Panc1 (cell line): ENCODE measurements around the gene CAMKMT. TPM values are rescaled to one million over a fixed set of nuclear protein-coding genes. Genes with fewer than 3 reads are reported as not detected.
"Not testable (repeated sequence)": the region's sequence is repeated elsewhere in the genome, so short reads cannot be mapped to it uniquely, and the experiment has no call there.

Source experiments
- ATAC-seq: fragments of 200-7000 bp; cut with Tn5 transposase; 2 replicates; pipeline ENCODE4 v1.9.1; 2020; ENCODE audit warnings: mild to moderate bottlenecking, moderate library complexity
- BruUV-seq: library from RNA; stranded (reverse); fragments of 400-500 nt; replicated peaks from 2 replicates; lab custom pipeline; 2021; lab: Mats Ljungman, UMichigan
- CTCF ChIA-PET: fragments of 300-600 bp; sonication (Branson Sonifier 250); formaldehyde crosslinking; loops from one replicate; lab custom pipeline; 2022; ENCODE audit warnings: antibody characterized with exemption; lab: Charles Lee
- POLR2A ChIA-PET: fragments of 300-600 bp; sonication (Branson Sonifier 250); formaldehyde crosslinking; loops from one replicate; lab custom pipeline; 2022; ENCODE audit warnings: antibody characterized with exemption; lab: Charles Lee
- DNase-seq: peaks from one replicate; pipeline ENCODE4 v3.0.0-alpha.2; 2010; ENCODE audit warnings: low read depth, low spot score
- H3K27ac ChIP-seq: 2 replicates; pipeline ENCODE4 v1.5.1; 2011; ENCODE audit warnings: mild to moderate bottlenecking, low read length, inconsistent platforms
- H3K27me3 ChIP-seq: fragments of 200-500 bp; sonication (Bioruptor generic); 2 replicates; pipeline ENCODE4 v1.6.0; 2014; ENCODE audit warnings: low read length, inconsistent platforms; ENCODE audit not compliant: control insufficient read depth, insufficient read depth
- H3K36me3 ChIP-seq: fragments of 200-500 bp; sonication (Bioruptor generic); 2 replicates; pipeline ENCODE4 v1.5.1; 2014; ENCODE audit warnings: inconsistent platforms, mild to moderate bottlenecking, low read length, moderate library complexity; ENCODE audit not compliant: control insufficient read depth, insufficient read depth
- H3K4me1 ChIP-seq: 2 replicates; pipeline ENCODE4 v1.5.1; 2011; ENCODE audit warnings: inconsistent platforms, mild to moderate bottlenecking, low read length, moderate library complexity; ENCODE audit not compliant: control insufficient read depth, insufficient read depth
- H3K4me3 ChIP-seq, 2 experiments: 2 replicates each; pipeline ENCODE4 v1.5.1; 2011 to 2012; ENCODE audit warnings: low read depth in 2 of 2, low read length in 2 of 2, mild to moderate bottlenecking in 2 of 2, inconsistent platforms in 1 of 2, moderate library complexity in 1 of 2
- H3K9me3 ChIP-seq: fragments of 200-500 bp; sonication (Bioruptor generic); 2 replicates; pipeline ENCODE4 v1.5.1; 2014; ENCODE audit warnings: low read depth, mild to moderate bottlenecking, inconsistent platforms, low read length, moderate library complexity; ENCODE audit not compliant: control insufficient read depth, insufficient read depth
- POLR2AphosphoS5 ChIP-seq: IDR thresholded peaks from 2 replicates; pipeline ENCODE4 v1.6.1; 2012; ENCODE audit warnings: mild to moderate bottlenecking, low read depth, low read length, moderate library complexity
- SIN3A ChIP-seq: IDR thresholded peaks from 2 replicates; pipeline ENCODE4 v1.6.1; 2012; ENCODE audit warnings: low read depth, mild to moderate bottlenecking, low read length, moderate library complexity, borderline replicate concordance; ENCODE audit not compliant: insufficient read depth
- TCF7L2 ChIP-seq: IDR thresholded peaks from 2 replicates; pipeline ENCODE4 v1.6.1; 2011; ENCODE audit warnings: mild to moderate bottlenecking, low read depth, low read length, inconsistent platforms
- in situ Hi-C: cut with HindIII; loops from 2 replicates; pipeline ENCODE4 v1.10.0; 2016; ENCODE audit warnings: low sequenced_read_pairs, low pct_unique_long_range_greater_than_20kb
- intact Hi-C: fragments of 100-400 bp; cut with micrococcal nuclease; formaldehyde crosslinking; loops from one replicate; pipeline ENCODE4 v1.10.0; 2022; ENCODE audit not compliant: unreplicated experiment
- total RNA-seq: library from RNA; stranded (reverse); gene quantifications from one replicate; pipeline ENCODE4 v1.2.1, GENCODE V29; 2021; ENCODE audit not compliant: unreplicated experiment
- TF ChIP-seq, protein P1 (sequence below): fragments of 450-650 bp; IDR thresholded peaks from 2 replicates; pipeline ENCODE4 v1.5.1; 2017; ENCODE audit warnings: mild to moderate bottlenecking
- TF ChIP-seq, protein P2 (sequence below), 2 experiments: IDR thresholded peaks; 2 replicates each; pipeline ENCODE4 v1.6.1; 2011 to 2012; ENCODE audit warnings: low read depth in 2 of 2, control low read depth in 1 of 2, low read length in 1 of 2, mild to moderate bottlenecking in 1 of 2, moderate library complexity in 1 of 2; ENCODE audit not compliant: insufficient read depth in 1 of 2

Gene CAMKMT
- total RNA-seq, 1 experiment from 2014 or later = 12.6 TPM

DNA sequence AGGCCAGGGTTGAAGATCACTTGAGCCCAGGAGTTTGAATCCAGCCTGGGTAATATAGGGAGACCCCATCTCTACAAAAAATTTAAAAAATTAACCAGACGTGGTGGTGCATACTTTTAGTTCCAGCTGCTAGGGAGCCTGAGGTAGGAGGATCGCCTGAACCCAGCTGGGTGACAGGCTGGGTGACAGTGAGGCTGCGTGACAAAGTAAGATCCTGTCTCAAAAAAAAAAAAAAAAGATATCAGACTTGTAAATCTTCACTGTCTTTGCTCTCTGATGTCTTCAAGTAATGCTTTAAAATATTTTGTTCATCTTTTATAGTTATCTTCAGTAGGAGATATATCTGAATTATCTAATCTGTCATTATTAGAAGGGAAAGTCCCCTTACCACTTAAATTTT lies 10.5 kb downstream of the CAMKMT start:
- TF ChIP-seq SIN3A = no peak
- TF ChIP-seq TCF7L2 = no peak
- TF ChIP-seq, protein P1, sequence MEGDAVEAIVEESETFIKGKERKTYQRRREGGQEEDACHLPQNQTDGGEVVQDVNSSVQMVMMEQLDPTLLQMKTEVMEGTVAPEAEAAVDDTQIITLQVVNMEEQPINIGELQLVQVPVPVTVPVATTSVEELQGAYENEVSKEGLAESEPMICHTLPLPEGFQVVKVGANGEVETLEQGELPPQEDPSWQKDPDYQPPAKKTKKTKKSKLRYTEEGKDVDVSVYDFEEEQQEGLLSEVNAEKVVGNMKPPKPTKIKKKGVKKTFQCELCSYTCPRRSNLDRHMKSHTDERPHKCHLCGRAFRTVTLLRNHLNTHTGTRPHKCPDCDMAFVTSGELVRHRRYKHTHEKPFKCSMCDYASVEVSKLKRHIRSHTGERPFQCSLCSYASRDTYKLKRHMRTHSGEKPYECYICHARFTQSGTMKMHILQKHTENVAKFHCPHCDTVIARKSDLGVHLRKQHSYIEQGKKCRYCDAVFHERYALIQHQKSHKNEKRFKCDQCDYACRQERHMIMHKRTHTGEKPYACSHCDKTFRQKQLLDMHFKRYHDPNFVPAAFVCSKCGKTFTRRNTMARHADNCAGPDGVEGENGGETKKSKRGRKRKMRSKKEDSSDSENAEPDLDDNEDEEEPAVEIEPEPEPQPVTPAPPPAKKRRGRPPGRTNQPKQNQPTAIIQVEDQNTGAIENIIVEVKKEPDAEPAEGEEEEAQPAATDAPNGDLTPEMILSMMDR = no peak
- TF ChIP-seq POLR2AphosphoS5 = no peak
- TF ChIP-seq, protein P2, sequence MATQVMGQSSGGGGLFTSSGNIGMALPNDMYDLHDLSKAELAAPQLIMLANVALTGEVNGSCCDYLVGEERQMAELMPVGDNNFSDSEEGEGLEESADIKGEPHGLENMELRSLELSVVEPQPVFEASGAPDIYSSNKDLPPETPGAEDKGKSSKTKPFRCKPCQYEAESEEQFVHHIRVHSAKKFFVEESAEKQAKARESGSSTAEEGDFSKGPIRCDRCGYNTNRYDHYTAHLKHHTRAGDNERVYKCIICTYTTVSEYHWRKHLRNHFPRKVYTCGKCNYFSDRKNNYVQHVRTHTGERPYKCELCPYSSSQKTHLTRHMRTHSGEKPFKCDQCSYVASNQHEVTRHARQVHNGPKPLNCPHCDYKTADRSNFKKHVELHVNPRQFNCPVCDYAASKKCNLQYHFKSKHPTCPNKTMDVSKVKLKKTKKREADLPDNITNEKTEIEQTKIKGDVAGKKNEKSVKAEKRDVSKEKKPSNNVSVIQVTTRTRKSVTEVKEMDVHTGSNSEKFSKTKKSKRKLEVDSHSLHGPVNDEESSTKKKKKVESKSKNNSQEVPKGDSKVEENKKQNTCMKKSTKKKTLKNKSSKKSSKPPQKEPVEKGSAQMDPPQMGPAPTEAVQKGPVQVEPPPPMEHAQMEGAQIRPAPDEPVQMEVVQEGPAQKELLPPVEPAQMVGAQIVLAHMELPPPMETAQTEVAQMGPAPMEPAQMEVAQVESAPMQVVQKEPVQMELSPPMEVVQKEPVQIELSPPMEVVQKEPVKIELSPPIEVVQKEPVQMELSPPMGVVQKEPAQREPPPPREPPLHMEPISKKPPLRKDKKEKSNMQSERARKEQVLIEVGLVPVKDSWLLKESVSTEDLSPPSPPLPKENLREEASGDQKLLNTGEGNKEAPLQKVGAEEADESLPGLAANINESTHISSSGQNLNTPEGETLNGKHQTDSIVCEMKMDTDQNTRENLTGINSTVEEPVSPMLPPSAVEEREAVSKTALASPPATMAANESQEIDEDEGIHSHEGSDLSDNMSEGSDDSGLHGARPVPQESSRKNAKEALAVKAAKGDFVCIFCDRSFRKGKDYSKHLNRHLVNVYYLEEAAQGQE (IDR thresholded peaks at IDR 0.05; ENCODE audit: insufficient read depth in 1 of 2, low read depth in 2 of 2, low read length in 1 of 2) = no peak
- in situ Hi-C loops (no loop called here), intact Hi-C loops (no loop called here)
- Histone ChIP-seq H3K9me3 (no peaks in the 10 kb centered on the region), H3K27ac (no peak overlapping the region), H3K36me3 (no peaks in the 10 kb centered on the region), H3K4me1 (no peaks in the 10 kb centered on the region), H3K27me3 (no peaks in the 10 kb centered on the region), H3K4me3 (no peak overlapping the region)
- DNase-seq = no peak
- ATAC-seq = no peak
- ChIA-PET CTCF (interaction anchor here (0.6 kb wide), 1 partner anchor 586 kb away, joined by 9 read pairs; no protein-coding TSS in a partner anchor), POLR2A (no interaction called here)
- BruUV-seq = no TSS peak

DNA sequence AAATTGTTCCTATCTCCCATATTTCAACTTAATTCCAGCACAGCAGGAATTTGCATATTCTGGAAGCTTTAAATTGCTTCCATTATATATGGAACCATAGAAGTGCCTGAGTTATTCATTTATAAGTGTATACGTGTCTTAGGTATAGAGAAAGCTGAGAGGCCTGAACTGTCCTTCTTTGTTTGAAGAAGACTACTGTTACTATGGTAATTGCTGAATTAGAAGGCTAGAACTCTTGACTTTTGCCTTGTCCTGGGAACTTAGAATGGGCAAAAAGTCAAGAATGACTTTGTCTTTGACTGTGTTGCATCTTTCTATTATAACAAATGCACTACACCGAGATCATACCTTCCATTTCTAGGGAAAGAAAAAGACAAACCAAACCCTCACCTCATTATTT lies 15.7 kb downstream of the CAMKMT start:
- H3K9me3 ChIP-seq = no peaks in the 10 kb centered on the region
- H3K4me3 ChIP-seq = no peak overlapping the region
- TF ChIP-seq POLR2AphosphoS5 = no peak
- no peak for TF ChIP-seq TCF7L2
- TF ChIP-seq, protein P2 (IDR thresholded peaks at IDR 0.05; ENCODE audit: insufficient read depth in 1 of 2, low read depth in 2 of 2, low read length in 1 of 2) = no peak
- no peak for TF ChIP-seq SIN3A
- TF ChIP-seq, protein P1 = no peak
- H3K27me3 ChIP-seq = no peaks in the 10 kb centered on the region
- no peak overlapping the region for H3K27ac ChIP-seq
- intact Hi-C loops = no loop called here
- no peaks in the 10 kb centered on the region for H3K36me3 ChIP-seq
- DNase-seq (no peak), ATAC-seq (no peak)
- no peaks in the 10 kb centered on the region for H3K4me1 ChIP-seq
- BruUV-seq = no TSS peak
- ChIA-PET POLR2A (interaction anchor here (0.6 kb wide), 1 partner anchor 87 kb away, joined by 3 read pairs; no protein-coding TSS in a partner anchor), CTCF (interaction anchor here (0.6 kb wide), 1 partner anchor 16 kb away, joined by 3 read pairs; no protein-coding TSS in a partner anchor)
- in situ Hi-C loops = loop anchor here (25.0 kb wide), 1 partner anchor 110 kb away; no protein-coding TSS in a partner anchor

DNA sequence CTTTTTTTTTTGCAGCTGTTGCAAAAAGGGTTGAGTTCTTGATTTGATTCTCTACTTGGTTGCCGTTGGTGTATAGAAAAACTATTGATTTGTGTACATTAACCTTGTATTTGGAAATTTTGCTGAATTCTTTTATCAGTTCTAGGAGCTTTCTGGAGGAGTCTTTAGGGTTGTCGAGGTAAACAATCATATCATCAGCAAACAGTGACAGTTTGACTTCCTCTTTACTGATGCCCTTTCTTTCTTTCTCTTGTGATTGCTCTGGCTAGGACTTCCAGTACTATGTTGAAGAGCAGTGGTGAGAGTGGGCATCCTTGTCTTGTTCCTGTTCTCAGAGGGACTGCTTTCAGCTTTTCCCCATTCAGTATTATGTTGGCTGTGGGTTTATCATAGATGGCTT lies 23.5 kb downstream of the CAMKMT start:
- H3K4me1 ChIP-seq, BruUV-seq, DNase-seq, POLR2A ChIA-PET, H3K27ac ChIP-seq, H3K36me3 ChIP-seq, ATAC-seq, H3K4me3 ChIP-seq, intact Hi-C loops, H3K27me3 ChIP-seq, H3K9me3 ChIP-seq: not testable (repeated sequence)
- CTCF ChIA-PET = interaction anchor here (0.6 kb wide), 1 partner anchor 1212 kb away, joined by 3 read pairs; no protein-coding TSS in a partner anchor
- in situ Hi-C loops = loop anchor here (25.0 kb wide), 1 partner anchor 102 kb away; no protein-coding TSS in a partner anchor
